PC-9 (cell line): ENCODE results near the gene MARS1. TPM values are rescaled to one million over a fixed set of nuclear protein-coding genes. Genes with fewer than 3 reads are reported as not detected.

ENCODE experiments used
- BruUV-seq: library from RNA; stranded (reverse); fragments of 400-500 nt; replicated peaks from 2 replicates; lab custom pipeline; 2021; lab: Mats Ljungman, UMichigan
- CTCF ChIA-PET: fragments of 300-600 bp; sonication (Branson Sonifier 250); formaldehyde crosslinking; loops from one replicate; lab custom pipeline; 2022; ENCODE audit warnings: antibody characterized with exemption; lab: Charles Lee
- POLR2A ChIA-PET: fragments of 300-600 bp; sonication (Branson Sonifier 250); formaldehyde crosslinking; loops from one replicate; lab custom pipeline; 2022; ENCODE audit warnings: antibody characterized with exemption; ENCODE audit not compliant: unreplicated experiment; lab: Charles Lee
- DNase-seq, 2 experiments: peaks; one replicate each; pipeline versions ENCODE4 v3.0.0 to v3.0.0-alpha.2; 2015 to 2022; ENCODE audit warnings: mixed read lengths in 1 of 2
- H2AFZ ChIP-seq: fragments of 200-600 bp; sonication (generic); 2 replicates; pipeline ENCODE4 v1.8.1; 2017; ENCODE audit warnings: antibody characterized with exemption
- H3F3A ChIP-seq: fragments of 200-600 bp; sonication (generic); 2 replicates; pipeline ENCODE4 v1.8.1; 2017; ENCODE audit warnings: antibody characterized with exemption, mild to moderate bottlenecking, low read depth; ENCODE audit not compliant: insufficient read depth
- H3K27ac ChIP-seq: fragments of 200-600 bp; sonication (generic); 2 replicates; pipeline ENCODE4 v1.6.1; 2016; ENCODE audit warnings: mixed run types
- H3K27me3 ChIP-seq: fragments of 200-600 bp; sonication (generic); 2 replicates; pipeline ENCODE4 v1.6.1; 2016; ENCODE audit warnings: low read depth, mixed run types; ENCODE audit not compliant: insufficient read depth
- H3K36me3 ChIP-seq: fragments of 200-600 bp; sonication (generic); 2 replicates; pipeline ENCODE4 v1.6.1; 2016; ENCODE audit warnings: low read depth, mixed run types
- H3K4me1 ChIP-seq: fragments of 200-600 bp; sonication (generic); replicated peaks from 2 replicates; pipeline ENCODE4 v1.6.1; 2016; ENCODE audit warnings: mixed run types; ENCODE audit not compliant: insufficient read depth
- H3K4me2 ChIP-seq: fragments of 200-600 bp; sonication (generic); 2 replicates; pipeline ENCODE4 v1.6.1; 2017; ENCODE audit warnings: mixed run types
- H3K4me3 ChIP-seq: fragments of 200-600 bp; sonication (generic); 2 replicates; pipeline ENCODE4 v1.6.1; 2016; ENCODE audit warnings: mixed run types
- H3K79me2 ChIP-seq: fragments of 200-600 bp; sonication (generic); 2 replicates; pipeline ENCODE4 v1.6.1; 2017; ENCODE audit warnings: low read depth, mixed run types
- H3K9me2 ChIP-seq: fragments of 200-600 bp; sonication (generic); 2 replicates; pipeline ENCODE4 v1.8.1; 2017; ENCODE audit warnings: mild to moderate bottlenecking; ENCODE audit not compliant: insufficient read depth
- H3K9me3 ChIP-seq: fragments of 200-600 bp; sonication (generic); 2 replicates; pipeline ENCODE4 v1.8.1; 2016; ENCODE audit warnings: low read depth; ENCODE audit not compliant: insufficient read depth
- H4K20me1 ChIP-seq: fragments of 200-600 bp; sonication (generic); 2 replicates; pipeline ENCODE4 v1.8.1; 2017; ENCODE audit not compliant: insufficient read depth
- CTCF ChIP-seq: fragments of 200-600 bp; sonication (generic); conservative IDR thresholded peaks from 2 replicates; pipeline ENCODE4 v1.6.1; 2017; ENCODE audit warnings: mixed run types, antibody characterized with exemption, mild to moderate bottlenecking, moderate library complexity
- EZH2 ChIP-seq: fragments of 200-600 bp; sonication (generic); IDR thresholded peaks from 2 replicates; pipeline ENCODE4 v1.8.0; 2017; ENCODE audit warnings: antibody characterized with exemption, low read depth
- intact Hi-C: fragments of 100-400 bp; cut with micrococcal nuclease; formaldehyde crosslinking; loops from one replicate; pipeline ENCODE4 v1.10.0; 2022; ENCODE audit not compliant: unreplicated experiment
- total RNA-seq: library from RNA; stranded (reverse); gene quantifications from 2 replicates; pipeline ENCODE4 v1.2.3, GENCODE V29; 2021

Gene MARS1
- total RNA-seq, 1 experiment from 2014 or later = 307 TPM

GRCh38 chr12:57550641-57551549 lies 63.0 kb downstream of the MARS1 start:
- H3K4me2 ChIP-seq = no peak overlapping the region

DNA sequence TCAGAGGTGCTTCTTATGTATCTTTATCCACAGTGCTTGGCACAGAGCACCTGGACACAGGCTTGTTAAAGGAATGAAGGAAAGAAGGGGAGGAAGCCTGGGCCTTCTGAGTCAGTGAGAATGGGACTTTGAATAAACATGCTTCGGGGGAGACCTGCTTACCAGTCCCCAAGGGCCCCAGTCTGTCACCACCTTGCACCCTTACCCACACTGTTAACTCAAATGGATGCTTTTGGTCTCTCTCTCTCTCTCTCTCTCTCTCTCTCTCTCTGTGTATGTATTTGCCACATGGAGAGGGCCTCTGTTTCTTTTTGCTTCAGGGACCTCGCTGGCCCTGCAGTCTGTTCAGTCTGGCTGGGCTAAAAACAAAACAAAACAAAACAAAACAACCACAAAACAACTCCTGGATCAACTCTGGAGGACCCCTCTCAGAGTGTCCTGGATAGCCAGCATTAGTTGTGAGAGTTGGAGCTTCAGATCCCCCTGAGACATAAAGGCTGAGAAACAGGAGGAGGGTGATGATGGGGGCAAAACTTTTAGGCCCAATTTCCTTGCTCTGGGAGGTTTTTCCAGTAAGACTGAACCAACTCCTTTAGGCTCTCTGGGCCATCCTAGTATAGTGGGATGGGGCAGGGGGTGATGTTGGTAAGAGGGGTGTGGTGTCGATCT lies 63.9 kb downstream of the MARS1 start:
- Histone ChIP-seq H3K27me3 (no peaks in the 10 kb centered on the region), H2AFZ (no peak overlapping the region), H4K20me1 (no peaks in the 10 kb centered on the region), H3K4me2 (no peak overlapping the region), H3K9me3 (no peaks in the 10 kb centered on the region), H3K27ac (no peak overlapping the region), H3K9me2 (no peaks in the 10 kb centered on the region), H3F3A (0 out of 2 replicates have a peak, but pooled peaks cover 4% of the 10 kb centered on the region), H3K36me3 (no peaks in the 10 kb centered on the region), H3K4me1 (no peaks in the 10 kb centered on the region), H3K79me2 (peaks cover 2% of the 10 kb centered on the region; the same call in 1 of the 2 replicates), H3K4me3 (no peak overlapping the region)
- ChIA-PET CTCF (no interaction called here), POLR2A (no interaction called here)
- BruUV-seq = no TSS peak
- no peak for TF ChIP-seq CTCF
- no peak for TF ChIP-seq EZH2
- intact Hi-C loops = no loop called here
- no peak for DNase-seq

More at GRCh38 chr12:57550641-57551549, 63.0 kb downstream of the MARS1 start:
- Histone ChIP-seq H4K20me1 (no peaks in the 10 kb centered on the region), H3K4me3 (no peak overlapping the region), H3K9me2 (no peaks in the 10 kb centered on the region), H3K9me3 (no peaks in the 10 kb centered on the region), H3F3A (peaks cover 5% of the 10 kb centered on the region; the same call in 1 of the 2 replicates), H2AFZ (no peak overlapping the region), H3K27ac (no peak overlapping the region), H3K4me1 (peaks cover 2% of the 10 kb centered on the region), H3K27me3 (no peaks in the 10 kb centered on the region), H3K79me2 (peaks cover 10% of the 10 kb centered on the region; the same call in 1 of the 2 replicates), H3K36me3 (no peaks in the 10 kb centered on the region)
- no TSS peak for BruUV-seq
- DNase-seq = no peak
- intact Hi-C loops = no loop called here
- POLR2A ChIA-PET = no interaction called here
- CTCF ChIA-PET = no interaction called here
- TF ChIP-seq EZH2 = no peak
- TF ChIP-seq CTCF = no peak

- TF ChIP-seq EZH2 (no peak), CTCF (no peak)
- BruUV-seq = no TSS peak
- H3F3A ChIP-seq = 0 out of 2 replicates have a peak, but pooled peaks cover 4% of the 10 kb centered on the region
- H3K27me3 ChIP-seq = no peaks in the 10 kb centered on the region
- no peaks in the 10 kb centered on the region for H3K79me2 ChIP-seq
- no peak overlapping the region for H3K27ac ChIP-seq
- H3K4me3 ChIP-seq = no peak overlapping the region
- H3K4me1 ChIP-seq = no peaks in the 10 kb centered on the region
- H2AFZ ChIP-seq = no peak overlapping the region
- H3K4me2 ChIP-seq = no peak overlapping the region
- no peaks in the 10 kb centered on the region for H3K9me3 ChIP-seq
- ChIA-PET POLR2A (no interaction called here), CTCF (no interaction called here)
- intact Hi-C loops = no loop called here
- no peaks in the 10 kb centered on the region for H3K9me2 ChIP-seq
- no peaks in the 10 kb centered on the region for H3K36me3 ChIP-seq
- DNase-seq = no peak
- no peaks in the 10 kb centered on the region for H4K20me1 ChIP-seq
Measured at GRCh38 chr12:57552306-57552651, 64.4 kb downstream of the MARS1 start.
